NAMALWA (cell line): ENCODE results near the gene IGFBP5.

Experiments used
- DNase-seq: peaks from one replicate; pipeline ENCODE4 v3.0.0-alpha.2; 2015; ENCODE audit warnings: low spot score

IGFBP5 gene

DNA sequence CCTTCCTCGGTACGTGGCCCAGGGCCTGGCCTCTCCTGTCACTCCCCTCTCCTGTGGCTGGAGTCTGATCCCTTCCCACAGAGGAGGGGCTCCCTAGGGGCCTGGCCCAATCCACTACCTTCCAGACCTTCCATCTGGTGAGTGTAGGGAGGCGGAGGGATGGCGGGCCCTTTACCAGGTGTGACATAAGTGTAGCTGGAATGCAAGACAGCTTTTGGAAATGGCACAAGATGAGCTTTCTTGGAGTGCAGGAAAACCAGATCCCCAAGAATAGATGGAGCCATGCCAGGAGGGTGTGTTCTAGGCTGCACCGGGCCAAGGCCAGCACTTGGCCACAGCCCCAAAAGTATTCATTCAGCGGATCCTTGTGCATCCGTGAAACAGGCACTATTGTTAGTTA, 30.1 kb downstream of the IGFBP5 start:
- DNase-seq = no peak

DNA sequence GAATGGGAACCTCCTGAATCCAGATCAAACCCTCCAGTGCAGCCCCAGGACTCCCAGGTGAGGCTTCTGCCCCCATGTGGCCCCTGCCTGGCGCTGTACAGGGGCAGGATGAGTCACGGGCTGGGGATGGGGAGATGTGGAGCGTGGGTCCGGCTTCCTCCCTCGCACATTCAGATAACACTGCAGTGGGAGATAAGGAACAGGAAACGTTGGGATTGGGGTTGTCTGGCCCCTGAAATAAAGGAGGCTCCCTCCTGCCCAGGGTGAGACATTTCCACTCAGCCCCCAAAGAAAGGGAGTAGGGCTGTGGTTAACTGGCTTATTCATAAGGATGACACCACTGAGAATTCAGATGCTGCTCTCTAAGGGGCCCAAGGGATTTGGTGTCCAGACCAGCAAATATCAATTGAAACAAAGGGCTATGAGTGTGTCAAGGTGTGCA, 30.7 kb downstream of the IGFBP5 start:
- no peak for DNase-seq

GRCh38 chr2:216663846-216664245, 31.5 kb downstream of the IGFBP5 start:
- no peak for DNase-seq

GRCh38 chr2:216663106-216663505, 32.2 kb downstream of the IGFBP5 start:
- no peak for DNase-seq

DNA sequence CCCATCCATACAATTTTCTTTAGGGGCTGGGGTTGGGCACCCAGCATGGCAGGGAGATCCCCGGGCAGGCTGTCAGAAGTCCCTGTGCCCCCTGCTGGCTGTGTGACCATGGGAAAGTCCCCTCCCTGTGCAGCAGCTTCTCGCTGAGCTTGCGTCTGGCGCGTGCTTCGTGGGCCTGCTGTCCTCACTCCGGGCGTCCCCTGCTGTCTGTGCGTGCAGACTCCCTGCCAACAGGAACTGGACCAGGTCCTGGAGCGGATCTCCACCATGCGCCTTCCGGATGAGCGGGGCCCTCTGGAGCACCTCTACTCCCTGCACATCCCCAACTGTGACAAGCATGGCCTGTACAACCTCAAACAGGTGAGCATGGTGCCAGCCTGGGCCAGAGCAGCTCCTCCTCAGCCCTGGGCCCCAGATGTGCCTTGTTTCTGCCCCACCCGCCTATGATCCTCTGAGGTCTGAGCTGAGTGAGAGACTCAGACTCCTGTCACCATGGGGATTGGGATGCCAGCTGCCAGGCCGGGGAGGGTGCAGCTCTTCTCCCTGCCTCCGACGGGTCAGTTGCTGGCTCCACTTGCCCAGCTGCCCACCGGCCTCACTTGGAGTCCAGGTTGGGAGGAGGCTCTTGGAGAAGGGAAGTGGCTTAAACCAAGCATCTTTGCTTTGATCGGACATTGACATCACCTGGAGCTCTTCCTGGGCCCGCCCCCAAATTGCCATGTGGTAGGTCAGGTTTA, 33.5 kb downstream of the IGFBP5 start:
- DNase-seq = no peak

GRCh38 chr2:216661051-216661450, 34.3 kb downstream of the IGFBP5 start:
- no peak for DNase-seq

DNA sequence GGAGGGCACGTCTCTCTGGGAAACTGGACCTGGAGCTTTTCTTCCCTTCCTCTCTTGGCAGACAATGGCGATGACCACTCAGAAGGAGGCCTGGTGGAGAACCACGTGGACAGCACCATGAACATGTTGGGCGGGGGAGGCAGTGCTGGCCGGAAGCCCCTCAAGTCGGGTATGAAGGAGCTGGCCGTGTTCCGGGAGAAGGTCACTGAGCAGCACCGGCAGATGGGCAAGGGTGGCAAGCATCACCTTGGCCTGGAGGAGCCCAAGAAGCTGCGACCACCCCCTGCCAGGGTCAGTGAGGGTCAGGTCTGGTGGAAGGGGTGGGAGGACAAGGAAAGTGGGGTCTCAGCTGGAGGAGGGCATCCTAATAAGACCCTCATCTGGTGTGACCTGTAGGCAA, 34.9 kb downstream of the IGFBP5 start:
- DNase-seq = no peak

DNA sequence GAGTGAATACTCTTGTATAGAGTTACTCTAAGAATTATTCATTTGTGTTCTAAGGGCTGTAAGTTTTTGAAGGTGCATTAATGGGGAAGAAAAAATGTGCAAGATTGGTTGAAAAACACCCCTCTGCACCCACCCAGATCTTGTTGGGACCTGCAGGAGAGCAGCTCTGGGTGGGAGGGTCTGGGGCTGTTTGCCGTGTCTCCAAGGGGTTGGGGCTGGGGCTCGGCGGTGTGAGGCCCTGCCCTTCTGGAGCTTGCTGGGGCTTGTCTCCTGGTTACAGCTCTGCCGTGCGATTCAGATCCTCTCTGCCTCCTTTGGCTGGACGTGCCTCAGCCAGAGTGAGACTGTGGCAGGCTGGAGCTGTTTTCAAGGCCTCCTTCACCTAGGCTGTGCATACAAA, 36.1 kb downstream of the IGFBP5 start:
- no peak for DNase-seq

GRCh38 chr2:216658757-216659156, 36.6 kb downstream of the IGFBP5 start:
- no peak for DNase-seq

- DNase-seq = no peak
These were observed 37.4 kb downstream of the IGFBP5 start for GRCh38 chr2:216657980-216658379.

DNA sequence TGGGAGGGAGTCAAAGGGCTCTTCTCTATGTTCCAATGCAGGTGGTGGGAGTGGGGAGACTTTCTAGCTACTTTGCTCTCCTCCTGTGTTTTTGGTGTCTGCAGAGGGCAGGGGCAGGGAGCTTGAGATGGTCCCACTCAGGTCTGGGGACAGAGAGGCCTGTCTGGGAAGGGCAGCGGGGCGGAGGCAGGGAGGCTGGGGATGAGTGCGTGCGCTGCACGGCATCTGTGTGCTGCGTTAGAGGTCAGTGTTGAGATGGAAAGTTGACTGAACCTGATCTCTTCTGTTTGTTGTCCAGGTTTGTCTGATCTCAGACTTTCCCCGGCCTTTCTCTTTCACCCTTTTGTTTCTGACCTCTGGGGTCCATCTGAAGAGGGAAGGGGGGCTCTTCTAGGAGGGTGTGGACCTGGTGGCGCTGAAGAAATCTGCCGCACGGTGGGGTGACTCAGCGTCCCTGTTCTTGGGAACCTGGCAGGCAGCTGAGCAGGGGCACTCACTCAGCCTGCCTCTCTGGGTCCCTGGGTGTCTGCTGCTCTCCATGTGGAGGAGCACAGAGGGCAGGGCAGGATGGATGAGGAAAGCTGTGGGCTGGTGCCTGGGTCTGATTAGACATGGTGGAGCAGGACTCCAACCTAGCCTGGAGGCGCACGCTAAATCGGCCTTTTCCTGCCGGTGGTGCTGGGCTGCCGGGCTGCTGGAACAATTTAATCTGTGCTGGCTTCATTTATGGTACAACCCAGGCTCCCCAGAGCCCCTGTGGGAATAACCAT, 38.1 kb downstream of the IGFBP5 start:
- no peak for DNase-seq

DNA sequence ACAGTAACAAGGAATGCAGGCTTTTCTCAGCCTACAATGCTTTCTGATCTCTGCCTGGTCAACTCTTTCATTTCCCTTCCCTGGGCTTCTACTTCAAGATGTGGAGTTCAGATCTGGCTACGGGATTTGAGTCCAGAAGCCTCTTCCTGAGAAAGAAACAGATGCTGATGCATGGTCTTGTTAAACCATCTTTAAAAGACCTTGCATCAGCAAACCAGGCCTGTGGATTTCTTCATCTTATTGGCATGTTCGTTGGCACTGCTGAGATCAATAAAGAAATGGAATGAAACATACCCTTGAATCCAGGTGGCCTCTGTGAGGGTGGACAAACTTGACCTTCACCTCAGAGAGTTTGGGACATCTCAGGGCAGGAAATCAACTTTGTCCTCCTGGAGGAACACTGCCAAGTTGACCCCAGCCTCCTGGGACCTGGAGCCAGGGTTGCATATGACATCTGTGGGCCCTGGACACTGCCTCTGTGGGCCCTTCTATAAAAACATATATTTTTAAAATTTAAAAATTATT, 40.8 kb downstream of the IGFBP5 start:
- no peak for DNase-seq

GRCh38 chr2:216653931-216654365, 41.4 kb downstream of the IGFBP5 start:
- no peak for DNase-seq

DNA sequence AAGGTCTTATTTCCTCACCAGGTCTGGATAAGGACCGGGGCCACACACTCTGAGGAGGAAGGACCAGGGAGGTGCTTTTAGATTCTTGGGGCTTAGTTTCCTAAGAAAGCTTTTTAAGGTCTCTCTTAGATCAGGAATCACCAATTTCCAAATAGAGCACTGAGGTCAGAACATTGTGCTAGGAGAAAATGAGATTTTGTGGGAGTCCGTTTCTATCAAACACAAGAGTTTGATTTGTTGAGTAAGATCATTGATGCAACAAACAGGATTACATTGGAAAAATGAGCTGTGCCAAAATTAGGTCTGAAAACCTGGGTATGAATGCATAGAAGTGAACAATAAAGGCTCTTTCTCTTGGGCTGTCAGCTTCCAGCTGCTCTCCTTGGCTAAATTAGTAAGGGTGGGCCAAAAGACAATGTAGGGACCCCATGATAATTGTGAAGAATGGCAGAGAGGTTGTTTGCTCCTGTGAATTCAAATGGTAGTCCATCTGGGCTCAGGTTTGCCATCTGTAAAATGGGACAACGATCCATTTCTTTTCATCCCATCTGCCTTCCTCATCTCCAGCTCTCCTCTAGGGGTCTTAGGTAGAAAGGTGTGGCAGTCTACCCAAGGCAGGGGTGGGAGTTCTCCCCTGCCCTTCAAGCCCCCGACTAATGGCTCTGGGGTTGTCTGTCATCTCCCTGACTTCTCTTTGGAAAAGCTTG, 42.1 kb downstream of the IGFBP5 start:
- no peak for DNase-seq

DNA sequence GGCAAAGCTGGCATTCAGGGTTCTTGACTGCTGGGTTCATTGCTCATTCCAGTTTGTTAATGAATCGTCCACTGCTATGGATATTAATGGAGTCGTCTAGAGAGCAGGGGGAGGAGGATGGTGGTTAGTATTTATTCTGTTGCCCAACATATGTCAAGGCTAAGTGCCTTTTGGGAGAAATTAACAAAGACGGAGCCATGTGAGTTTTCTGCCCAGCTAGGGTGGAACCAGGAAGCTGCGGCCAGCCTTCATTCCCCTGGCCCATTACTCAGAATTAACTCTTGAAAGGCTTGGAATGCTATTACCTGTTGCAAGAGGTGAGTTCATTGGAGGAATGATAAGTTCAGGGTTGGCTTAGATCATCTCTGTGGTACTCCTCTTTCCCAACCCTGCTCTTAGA, 42.8 kb downstream of the IGFBP5 start:
- DNase-seq = no peak

- no peak for DNase-seq
These were observed 43.9 kb downstream of the IGFBP5 start for GRCh38 chr2:216651351-216651881.

DNA sequence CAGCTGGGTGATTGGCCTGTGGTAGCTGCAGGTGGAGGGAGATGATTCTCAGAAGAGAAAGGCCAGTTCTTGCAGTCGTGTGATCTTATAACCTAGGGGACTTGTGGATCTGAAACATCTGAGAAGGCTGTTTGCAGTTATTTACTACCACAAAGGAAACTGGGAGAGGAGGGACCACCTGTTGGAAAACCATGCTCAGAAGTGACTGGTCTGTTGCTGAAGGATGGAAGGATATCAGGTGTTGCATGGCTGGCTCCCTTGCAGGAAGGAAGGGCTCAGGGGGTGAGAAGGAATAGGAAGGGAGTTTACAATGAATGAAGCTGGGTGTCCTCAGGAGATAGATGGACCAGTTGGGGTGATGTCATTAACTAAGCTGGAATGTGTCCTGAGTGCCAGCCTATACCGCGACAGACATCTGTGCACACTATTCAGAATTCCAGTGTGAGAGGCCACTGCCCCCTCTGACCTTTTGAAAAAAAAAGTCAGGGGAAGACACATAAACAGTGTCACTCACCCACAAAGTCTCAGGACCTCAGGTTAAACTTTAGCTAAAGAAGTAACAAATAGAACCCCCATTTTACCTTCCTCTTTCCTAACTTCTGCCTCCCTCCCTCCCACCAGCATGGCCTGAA, 44.6 kb downstream of the IGFBP5 start:
- no peak for DNase-seq

- no peak for DNase-seq
These were observed 45.8 kb downstream of the IGFBP5 start for GRCh38 chr2:216649574-216649973.

- DNase-seq = no peak
These were observed 47.2 kb downstream of the IGFBP5 start for GRCh38 chr2:216648105-216648504.

DNA sequence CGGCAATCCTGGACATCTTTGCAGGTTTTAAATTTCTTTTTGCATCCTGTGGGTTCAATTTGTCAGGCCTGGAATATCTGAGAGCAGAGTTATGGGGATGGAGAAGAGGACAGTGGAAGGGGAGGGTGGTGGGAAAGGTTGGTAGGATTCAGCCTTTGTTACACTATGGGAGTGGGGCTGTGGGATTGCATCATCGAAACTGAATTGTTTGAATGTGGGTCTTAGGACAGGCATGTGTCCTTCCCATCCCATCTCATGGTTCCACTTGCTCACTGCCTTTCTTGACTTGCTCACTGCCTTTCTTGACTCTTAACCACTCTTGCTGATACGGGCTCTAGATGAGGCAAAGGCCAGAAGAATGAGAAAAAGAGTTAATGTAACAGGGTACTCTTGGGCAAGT, 49.2 kb downstream of the IGFBP5 start:
- no peak for DNase-seq

DNA sequence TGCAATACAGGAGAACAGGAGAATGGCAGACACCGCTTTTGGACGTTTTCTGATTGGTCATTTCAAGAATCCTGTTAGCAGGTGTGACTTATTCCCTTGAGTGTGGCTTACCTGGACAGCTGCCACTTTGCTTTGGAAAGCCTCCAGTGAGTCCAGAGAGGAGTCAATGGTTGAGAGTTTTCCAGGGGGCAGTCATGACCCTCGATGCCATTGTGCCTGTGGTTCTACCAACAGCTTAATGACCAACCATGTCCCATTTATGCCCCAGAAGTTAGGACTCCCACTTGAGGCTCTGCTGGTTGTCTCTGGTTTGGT, 49.8 kb downstream of the IGFBP5 start:
- no peak for DNase-seq
